K562 treated with DMSO at 1 percent for 4 hours (cell line): Measurements from ENCODE around the gene NPS. TPM values are rescaled to one million over a fixed set of nuclear protein-coding genes. Genes with fewer than 3 reads are reported as not detected.

Source experiments
- total RNA-seq: library from RNA; unstranded; fragments of 300-600 nt; gene quantifications from 2 replicates; pipeline ENCODE4 v1.2.3, GENCODE V29; 2022; ENCODE audit not compliant: insufficient read depth

NPS gene
- not detected in 2 replicates for total RNA-seq

GRCh38 chr10:127549009-127549408 is at the start of gene NPS:
TSS of gene NPS (plus strand) at chr10:127549309. CDS start at chr10:127549369, 60 bp downstream.

Other genes starting within 250 kb of the NPS start
- gene FOXI2, start 187.9 kb downstream of the NPS start, total RNA-seq = not detected in 2 replicates